Aorta (tissue), 5 donors: ENCODE measurements around the gene PCYOX1L. TPM values are rescaled to one million over a fixed set of nuclear protein-coding genes. Genes with fewer than 3 reads are reported as not detected.

Experiments used
- ATAC-seq: fragments of 200-7000 bp; cut with Tn5 transposase; one replicate; pipeline ENCODE4 v1.9.1; 2022; ENCODE audit warnings: moderate library complexity; ENCODE audit not compliant: low FRiP score
- DNase-seq, 2 donors: peaks; one replicate each; pipeline ENCODE4 v3.0.0-alpha.2; 2020
- H3K27ac ChIP-seq, 2 donors: one replicate each; pipeline ENCODE4 v1.5.1; 2013; ENCODE audit warnings: low read length in 2 of 2, mild to moderate bottlenecking in 2 of 2, moderate library complexity in 2 of 2, control low read depth in 1 of 2, inconsistent platforms in 1 of 2, low read depth in 1 of 2
- H3K27me3 ChIP-seq, 2 donors: one replicate each; pipeline ENCODE4 v1.6.1; 2013; ENCODE audit warnings: control low read depth in 1 of 2, low read length in 1 of 2, mild to moderate bottlenecking in 1 of 2, moderate library complexity in 1 of 2; ENCODE audit not compliant: insufficient read depth in 2 of 2, control insufficient read depth in 1 of 2
- H3K36me3 ChIP-seq, 2 donors: one replicate each; pipeline ENCODE4 v1.6.1; 2013; ENCODE audit warnings: control low read depth in 1 of 2, low read length in 1 of 2, mild to moderate bottlenecking in 1 of 2; ENCODE audit not compliant: insufficient read depth in 2 of 2, control insufficient read depth in 1 of 2
- H3K4me1 ChIP-seq, 2 donors: one replicate each; pipeline ENCODE4 v1.6.1; 2013; ENCODE audit warnings: low read length in 2 of 2, control low read depth in 1 of 2, mild to moderate bottlenecking in 1 of 2, moderate library complexity in 1 of 2; ENCODE audit not compliant: insufficient read depth in 2 of 2, control insufficient read depth in 1 of 2
- H3K4me3 ChIP-seq, 2 donors: one replicate each; pipeline ENCODE4 v1.5.1; 2013; ENCODE audit warnings: low read length in 2 of 2, control low read depth in 1 of 2, mild to moderate bottlenecking in 1 of 2
- H3K9me3 ChIP-seq: one replicate; pipeline ENCODE4 v1.6.1; 2013; ENCODE audit warnings: mild to moderate bottlenecking, low read length; ENCODE audit not compliant: control insufficient read depth
- WGBS, 2 donors: extraction: QIAGEN DNeasy Blood & Tissue Kit; methylation state at CpG; one replicate each; pipeline ENCODE4 v1.1.7; 2013; 5-methylcytosine and 5-hydroxymethylcytosine counted together
- intact Hi-C, 2 donors: fragments of 100-400 bp; cut with DNase I; formaldehyde crosslinking; loops; one replicate each; pipeline versions ENCODE4 v1.14.2 to v1.15.0; 2022
- polyA plus RNA-seq, 2 donors: library from polyadenylated mRNA; stranded (reverse); fragments of 200-250 nt; gene quantifications; one replicate each; pipeline ENCODE4 v1.2.3, GENCODE V29; 2013
- total RNA-seq, 2 donors: library from RNA; stranded (reverse); fragmentation: NEBNext Ultra II Directional; extraction: Animal tissue kit (Norgen Biotek cat#: 25700); gene quantifications; one replicate each; pipeline ENCODE4 v1.2.1, GENCODE V29; 2021
- donor health status: healthy with polysubstance abuse.
- donor health status: Bipolar disorder and iron deficiency.
- donor health status: DM: no; HTN: no; CAD: no.
- donor health status: DM: no; HTN: no; CAD: no.
- donor health status: DM: yes; HTN: yes; CAD: no.

The PCYOX1L gene
- total and polyA plus RNA-seq, 4 donors, result 3.1 to 9.2 (median 4.2) TPM

DNA sequence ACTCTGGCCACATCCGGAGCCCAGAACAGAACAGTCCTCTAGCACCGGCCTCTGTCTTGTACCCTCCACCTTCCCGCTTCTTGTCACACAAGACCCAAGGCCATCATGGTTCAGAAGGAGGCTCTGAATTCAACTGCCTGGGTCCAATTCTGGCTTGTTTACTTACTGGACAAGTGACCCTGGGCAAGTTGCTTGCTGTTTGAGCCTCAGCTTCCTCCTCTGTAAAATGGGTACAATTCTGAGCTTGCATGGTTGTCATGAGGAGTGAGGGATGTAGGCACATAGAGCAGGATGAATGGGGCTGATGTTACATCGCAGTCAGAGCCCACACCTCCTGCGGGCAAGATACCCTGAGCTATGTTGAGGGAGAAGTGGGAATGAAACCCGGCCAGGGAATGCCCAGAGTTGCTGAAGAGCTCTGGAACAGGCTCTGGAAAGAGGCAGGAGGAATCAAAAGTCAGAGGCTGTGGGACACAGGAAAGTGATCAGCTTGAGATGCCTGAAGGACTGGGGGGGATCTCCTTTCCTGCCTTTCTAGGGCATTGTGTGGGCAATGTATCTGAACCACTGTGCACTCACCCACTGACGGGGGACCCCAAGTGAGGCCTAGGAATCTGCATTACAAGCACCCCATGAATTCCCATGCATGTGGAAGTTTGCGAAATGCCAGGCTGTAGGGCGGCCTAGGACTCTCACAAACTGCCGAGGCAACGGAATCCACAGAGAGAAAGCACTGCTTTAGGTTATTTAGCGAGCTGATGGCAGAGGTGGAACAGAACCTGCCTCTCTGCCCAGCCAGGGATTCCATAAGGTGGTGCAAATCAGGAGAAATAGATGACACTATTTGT, 50.6 kb downstream of the PCYOX1L start:
- H3K9me3 ChIP-seq, result no peaks in the 10 kb centered on the region
- 6 to 7% methylated on average over 12 of the region's 12 CpGs for WGBS, 2 donors
- H3K4me1 ChIP-seq, result peaks cover 0 to 1% of the 10 kb centered on the region in 2 donors
- H3K27me3 ChIP-seq, result no peaks in the 10 kb centered on the region
- intact Hi-C loops, result no loop called here
- H3K27ac ChIP-seq, result peak overlapping the region; percentile 95 to 98
- H3K4me3 ChIP-seq, result peak overlapping the region; percentile 89 to 97
- ATAC-seq (no peak), DNase-seq (peak; percentile 28 to 53)
- H3K36me3 ChIP-seq, result peaks cover 0 to 40% of the 10 kb centered on the region in 2 donors

DNA sequence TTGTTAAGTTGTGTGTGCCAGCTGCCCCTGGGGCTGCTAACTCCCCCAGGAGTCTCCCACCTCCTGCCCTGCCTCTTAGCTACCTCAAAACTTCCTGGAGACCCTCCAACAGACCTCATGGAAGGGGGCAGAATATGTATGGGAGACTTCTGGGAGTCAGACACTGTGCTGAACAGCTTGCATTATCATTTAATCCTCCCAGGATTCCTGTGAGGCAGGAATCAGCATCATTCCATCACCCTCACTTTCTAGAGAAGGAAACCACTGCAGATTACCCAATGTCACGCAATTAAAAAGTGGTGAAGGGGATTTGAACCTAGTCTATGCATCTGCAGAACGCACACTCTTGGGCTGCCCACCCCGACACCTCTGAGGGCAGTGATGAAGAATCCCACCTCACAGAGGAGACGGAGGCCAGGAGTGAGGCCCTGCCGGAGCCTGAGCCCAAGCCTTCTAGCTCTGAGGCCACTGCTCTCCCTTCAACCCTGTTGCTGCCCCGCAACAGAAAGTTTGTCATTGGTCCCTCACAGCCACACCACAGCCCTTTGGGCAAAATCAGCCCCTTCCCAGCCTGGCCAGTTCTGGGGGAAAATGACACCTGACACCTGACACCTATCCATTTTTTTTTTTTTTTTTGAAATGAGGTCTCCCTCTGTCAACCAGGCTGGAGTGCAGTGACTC, 51.6 kb downstream of the PCYOX1L start:
- 2 to 6% methylated on average over 6 of the region's 6 CpGs for WGBS, 2 donors
- ATAC-seq (no peak), DNase-seq (peak; percentile 48 to 77)
- no peaks in the 10 kb centered on the region for H3K4me1 ChIP-seq
- H3K27me3 ChIP-seq, result no peaks in the 10 kb centered on the region
- H3K36me3 ChIP-seq, result peaks cover 0 to 41% of the 10 kb centered on the region in 2 donors
- H3K9me3 ChIP-seq, result no peaks in the 10 kb centered on the region
- H3K27ac ChIP-seq, result peak overlapping the region; percentile 95 to 98
- peak overlapping the region; percentile 89 to 97 for H3K4me3 ChIP-seq
- intact Hi-C loops, result no loop called here

DNA sequence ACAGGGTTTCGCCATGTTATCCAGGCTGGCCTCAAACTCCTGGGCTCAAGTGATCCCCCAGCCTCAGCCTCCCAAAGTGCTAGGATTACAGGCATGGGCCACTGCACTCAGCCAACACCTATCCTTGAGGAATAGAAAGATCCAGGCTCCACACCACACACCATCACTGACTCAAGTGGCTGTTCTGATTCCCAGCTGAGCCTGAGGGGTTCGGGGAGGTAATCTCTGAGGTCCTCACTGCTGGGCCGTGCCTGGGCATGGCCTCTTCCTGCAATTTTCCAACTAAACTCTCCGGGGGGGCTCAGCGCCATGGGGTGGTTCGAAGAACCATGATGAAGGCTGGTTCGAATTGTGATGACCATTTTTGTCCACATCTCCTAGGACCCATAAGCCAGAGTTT, 52.2 kb downstream of the PCYOX1L start:
- Histone ChIP-seq H3K27ac (peak overlapping the region; percentile 95 to 98), H3K4me3 (peak overlapping the region; percentile 89 to 97), H3K36me3 (peaks cover 0 to 43% of the 10 kb centered on the region in 2 donors), H3K4me1 (no peaks in the 10 kb centered on the region), H3K9me3 (no peaks in the 10 kb centered on the region), H3K27me3 (no peaks in the 10 kb centered on the region)
- ATAC-seq, result no peak
- DNase-seq, result peak; percentile 17 to 61
- intact Hi-C loops, result loop anchor here in 1 of 2 donors (2.0 kb wide), 1 partner anchor 15 kb away; no protein-coding TSS in a partner anchor
- 0 to 9% methylated on average over 7 of the region's 7 CpGs for WGBS, 2 donors

DNA sequence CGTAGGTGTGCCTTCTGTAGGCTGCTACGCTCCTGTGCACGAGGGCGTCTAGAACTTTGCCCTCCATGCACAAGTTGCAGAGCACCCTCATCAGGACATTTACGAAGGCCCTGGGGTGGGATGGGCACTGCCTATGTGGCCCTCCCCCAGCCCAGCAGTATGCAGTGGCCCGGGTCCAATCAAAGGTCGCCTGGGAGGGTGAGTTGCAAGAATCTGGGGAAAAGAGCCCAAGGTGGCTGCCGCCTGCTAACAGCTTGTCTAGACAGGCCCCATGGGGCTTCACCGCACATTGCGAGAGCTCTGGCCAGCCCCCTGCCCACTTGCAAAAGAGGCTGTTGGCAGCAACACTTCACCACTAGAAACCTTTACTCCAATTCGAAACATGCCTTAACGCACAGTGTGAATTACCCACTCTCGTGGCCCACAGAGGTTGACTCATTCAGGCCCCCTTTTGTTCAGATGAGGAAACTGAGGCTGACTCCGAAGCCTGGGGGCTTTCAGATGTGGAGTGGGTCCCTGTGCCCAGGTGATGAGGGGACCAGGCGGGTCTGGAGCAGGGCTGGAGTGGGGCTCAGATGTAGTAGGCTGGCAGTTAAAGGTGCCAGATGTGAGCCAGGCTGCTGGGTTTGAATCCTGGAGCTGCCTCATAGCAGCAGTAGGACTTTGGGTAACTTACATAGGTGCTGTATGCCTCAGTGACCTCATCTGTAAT, 53.0 kb downstream of the PCYOX1L start:
- Histone ChIP-seq H3K27ac (peak overlapping the region; percentile 57 to 98), H3K4me1 (no peaks in the 10 kb centered on the region), H3K4me3 (peak overlapping the region; percentile 89 to 97), H3K36me3 (peaks cover 0 to 47% of the 10 kb centered on the region in 2 donors), H3K9me3 (no peaks in the 10 kb centered on the region), H3K27me3 (no peaks in the 10 kb centered on the region)
- DNase-seq, result peak; percentile 57 to 78
- ATAC-seq, result no peak
- intact Hi-C loops, result loop anchor here in 1 of 2 donors (2.0 kb wide), 1 partner anchor 14 kb away; no protein-coding TSS in a partner anchor
- 5 to 6% methylated on average over 15 of the region's 15 CpGs for WGBS, 2 donors

DNA sequence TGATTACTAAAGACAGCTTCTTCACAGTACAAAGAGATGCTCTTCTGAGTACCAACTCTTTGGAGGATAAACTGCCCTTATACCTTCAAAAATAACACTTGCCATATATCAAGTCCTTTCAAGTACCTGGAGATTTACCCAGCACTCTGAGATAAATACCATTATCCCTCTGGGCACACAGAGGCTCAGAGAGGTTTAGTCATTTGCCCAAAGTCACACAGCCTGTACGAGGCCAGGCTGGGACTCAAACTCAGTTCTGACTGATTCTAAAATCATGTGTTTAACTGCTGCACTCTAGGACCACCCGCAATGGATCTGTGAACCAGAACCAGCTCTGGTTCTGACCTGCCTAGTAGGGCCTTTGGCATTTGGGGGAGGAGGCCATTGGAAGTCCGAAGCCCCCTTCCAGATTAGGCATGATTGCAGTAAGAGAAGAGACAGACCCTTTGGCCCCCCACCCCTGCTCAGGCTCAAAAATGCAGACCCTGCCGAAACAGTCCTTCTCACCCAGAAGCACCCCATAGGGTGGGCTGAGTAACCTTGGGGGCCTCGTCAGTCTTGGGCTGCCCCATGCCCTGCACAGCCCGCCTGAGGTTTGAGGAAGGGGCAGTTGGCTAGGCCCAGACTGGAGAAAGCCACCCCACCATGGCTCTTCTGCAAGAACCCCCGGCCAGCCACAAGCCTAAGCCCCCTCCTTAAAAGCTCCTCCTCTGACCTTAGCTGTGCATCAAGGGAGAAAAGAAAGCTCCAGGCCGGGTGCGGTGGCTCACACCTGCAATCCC, 54.1 kb downstream of the PCYOX1L start:
- intact Hi-C loops, result loop anchor here in 1 of 2 donors (2.0 kb wide), 1 partner anchor 13 kb away; no protein-coding TSS in a partner anchor
- DNase-seq (peak; percentile 40 to 71), ATAC-seq (no peak)
- Histone ChIP-seq H3K36me3 (peaks cover 3 to 47% of the 10 kb centered on the region in 2 donors), H3K9me3 (no peaks in the 10 kb centered on the region), H3K27me3 (no peaks in the 10 kb centered on the region), H3K4me1 (no peaks in the 10 kb centered on the region), H3K4me3 (peak overlapping the region; percentile 89 to 97), H3K27ac (peak overlapping the region; percentile 59 to 91)
- WGBS, 2 donors, result 7 to 8% methylated on average over 9 of the region's 9 CpGs

DNA sequence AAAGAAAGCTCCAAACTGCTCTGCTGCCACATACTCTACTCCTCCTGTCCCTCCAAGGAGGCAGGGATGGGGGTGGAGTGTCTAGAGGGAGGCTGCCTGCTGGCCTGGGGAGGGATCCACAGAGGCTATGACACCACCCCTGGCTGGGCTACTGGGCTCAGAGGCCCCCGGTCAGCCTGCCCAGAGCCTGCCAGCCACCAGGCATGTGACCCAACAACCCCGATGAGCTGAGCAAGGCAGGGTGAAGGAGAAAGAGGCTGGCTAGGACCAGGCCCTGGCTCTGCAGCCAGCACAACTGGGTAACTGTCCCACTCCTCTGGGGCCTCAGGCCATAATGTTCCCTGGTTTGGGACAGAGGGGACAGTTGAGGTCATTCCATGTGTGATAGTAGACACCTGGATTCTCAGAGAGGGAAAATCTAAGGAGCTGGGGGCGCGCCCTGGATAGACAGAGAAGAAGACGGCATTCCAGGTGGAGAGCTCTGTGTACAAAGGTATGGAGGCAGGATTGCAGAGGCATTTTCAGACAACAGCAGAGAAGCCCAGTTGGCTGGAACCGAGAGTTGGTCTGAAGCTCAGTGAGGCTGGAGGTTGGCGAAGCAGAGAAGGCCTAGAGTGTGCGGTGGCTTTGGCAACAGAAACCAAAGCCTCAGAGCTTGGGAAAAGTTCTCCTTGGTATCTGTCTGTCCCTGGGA, 55.1 kb downstream of the PCYOX1L start:
- ATAC-seq (peak; percentile 23), DNase-seq (peak; percentile 77 to 80)
- Histone ChIP-seq H3K4me1 (no peaks in the 10 kb centered on the region), H3K4me3 (peak overlapping the region; percentile 89 to 97), H3K27ac (peak overlapping the region; percentile 46 to 91), H3K36me3 (peaks cover 3 to 49% of the 10 kb centered on the region in 2 donors), H3K9me3 (no peaks in the 10 kb centered on the region), H3K27me3 (no peaks in the 10 kb centered on the region)
- WGBS, 2 donors, result 9 to 10% methylated on average over 8 of the region's 8 CpGs
- intact Hi-C loops, result no loop called here

DNA sequence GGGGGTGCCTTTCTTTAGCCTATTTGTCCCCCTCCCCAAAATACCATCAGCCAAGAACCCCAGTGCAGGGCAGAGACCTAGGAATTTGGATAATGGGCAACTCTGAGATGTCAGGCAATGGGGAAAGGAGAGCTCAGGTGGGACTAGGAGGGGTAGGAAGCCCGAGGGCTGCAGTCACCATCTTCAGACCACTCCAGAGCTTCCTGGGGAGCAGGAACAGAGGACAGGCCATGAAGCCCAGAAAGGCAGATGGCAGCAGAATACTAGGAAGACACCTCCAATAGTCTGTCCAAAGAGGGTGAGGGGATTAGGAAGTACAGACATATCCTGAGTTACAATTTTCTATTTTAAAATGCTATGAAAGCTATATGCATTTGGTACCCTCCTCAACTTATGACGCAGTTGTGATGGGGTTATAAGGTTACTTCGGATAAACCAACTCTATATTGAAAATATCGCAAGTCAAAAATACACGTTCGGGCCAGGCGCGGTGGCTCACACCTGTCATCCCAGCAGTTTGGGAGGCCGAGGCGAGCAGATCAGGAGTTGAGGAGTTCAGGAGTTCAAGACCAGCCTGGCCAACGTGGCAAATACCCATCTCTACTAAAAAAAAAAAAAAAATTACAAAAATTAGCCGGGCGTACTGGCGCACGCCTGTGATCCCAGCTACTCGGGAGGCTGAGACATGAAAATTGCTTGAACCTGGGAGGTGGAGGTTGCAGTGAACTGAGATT, 55.8 kb downstream of the PCYOX1L start:
- intact Hi-C loops, result no loop called here
- peak overlapping the region; percentile 46 to 91 for H3K27ac ChIP-seq
- peaks cover 3 to 46% of the 10 kb centered on the region in 2 donors for H3K36me3 ChIP-seq
- no peaks in the 10 kb centered on the region for H3K27me3 ChIP-seq
- peak overlapping the region; percentile 89 to 97 for H3K4me3 ChIP-seq
- WGBS, 2 donors, result 8% methylated on average over 16 of the region's 16 CpGs
- ATAC-seq, result no peak
- DNase-seq, result peak; percentile 44 to 68
- H3K4me1 ChIP-seq, result no peaks in the 10 kb centered on the region
- no peaks in the 10 kb centered on the region for H3K9me3 ChIP-seq
